Activated naive CD4-positive, alpha-beta T cell treated with anti-CD3 and anti-CD28 coated beads, Interleukin-2, amount 50 U/mL, for 24 hours (primary cell): ENCODE results near the gene SPATA31A5.
"Not testable (repeated sequence)": the region's sequence is repeated elsewhere in the genome, so short reads cannot be mapped to it uniquely, and the experiment has no call there.

ENCODE experiments used
- H3K27ac Mint-ChIP-seq: one replicate; pipeline ENCODE4 v1.8.0; 2021; ENCODE audit warnings: mild to moderate bottlenecking, mixed read lengths
- H3K27me3 Mint-ChIP-seq: one replicate; pipeline ENCODE4 v1.8.0; 2021; ENCODE audit warnings: mixed read lengths
- H3K36me3 Mint-ChIP-seq: one replicate; pipeline ENCODE4 v1.8.0; 2021; ENCODE audit warnings: mixed read lengths
- H3K4me1 Mint-ChIP-seq: one replicate; pipeline ENCODE4 v1.8.0; 2021; ENCODE audit warnings: mixed read lengths
- H3K4me3 Mint-ChIP-seq: one replicate; pipeline ENCODE4 v1.8.0; 2021; ENCODE audit warnings: mild to moderate bottlenecking, mixed read lengths
- H3K9me3 Mint-ChIP-seq: one replicate; pipeline ENCODE4 v1.8.0; 2021; ENCODE audit warnings: mixed read lengths

SPATA31A5 gene

GRCh38 chr9:60914107-60914506 is at the start of gene SPATA31A5:
TSS of gene SPATA31A5 (plus strand) at chr9:60914407. CDS start at chr9:60914436, 29 bp downstream.
- not testable (repeated sequence) for H3K27ac Mint-ChIP-seq, H3K36me3 Mint-ChIP-seq, H3K27me3 Mint-ChIP-seq, H3K4me3 Mint-ChIP-seq, H3K9me3 Mint-ChIP-seq, H3K4me1 Mint-ChIP-seq

GRCh38 chr9:60962990-60963350 is 48.8 kb downstream of the SPATA31A5 start:
- H3K27ac Mint-ChIP-seq, H3K9me3 Mint-ChIP-seq, H3K36me3 Mint-ChIP-seq, H3K27me3 Mint-ChIP-seq, H3K4me1 Mint-ChIP-seq, H3K4me3 Mint-ChIP-seq: not testable (repeated sequence)

- not testable (repeated sequence) for H3K4me3 Mint-ChIP-seq, H3K27ac Mint-ChIP-seq, H3K27me3 Mint-ChIP-seq, H3K36me3 Mint-ChIP-seq, H3K4me1 Mint-ChIP-seq, H3K9me3 Mint-ChIP-seq
Observed at GRCh38 chr9:60966382-60966781, 52.2 kb downstream of the SPATA31A5 start.
